ENCODE measurements around the gene C1QTNF9.

C1QTNF9 gene

DNA sequence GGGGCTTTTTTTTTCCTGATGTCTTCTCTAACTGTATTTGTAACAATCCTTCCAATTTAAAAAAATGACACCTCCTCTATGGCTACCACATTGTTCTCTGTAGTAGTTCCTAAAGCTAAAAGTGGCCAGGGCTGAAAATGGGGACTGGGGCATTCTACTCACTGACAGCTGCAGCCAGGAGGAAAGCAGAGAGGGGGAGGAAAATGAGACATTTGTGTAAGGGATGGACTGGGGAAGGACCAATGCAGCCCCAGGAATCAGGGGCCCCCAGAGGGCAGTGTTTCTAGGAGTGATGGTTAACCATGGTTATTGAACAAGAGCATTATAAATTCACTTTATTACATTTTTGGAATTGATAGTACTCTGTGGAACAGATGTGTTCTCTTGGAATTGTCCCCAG is 34.3 kb upstream of the C1QTNF9 start:
- no peak for DNase-seq
- TF ChIP-seq POLR2A (IDR thresholded peaks at IDR 0.05; ENCODE audit: low read length): no peak
- TF ChIP-seq GATA1 (IDR thresholded peaks at IDR 0.05; ENCODE audit: low read depth, low read length): no peak

DNA sequence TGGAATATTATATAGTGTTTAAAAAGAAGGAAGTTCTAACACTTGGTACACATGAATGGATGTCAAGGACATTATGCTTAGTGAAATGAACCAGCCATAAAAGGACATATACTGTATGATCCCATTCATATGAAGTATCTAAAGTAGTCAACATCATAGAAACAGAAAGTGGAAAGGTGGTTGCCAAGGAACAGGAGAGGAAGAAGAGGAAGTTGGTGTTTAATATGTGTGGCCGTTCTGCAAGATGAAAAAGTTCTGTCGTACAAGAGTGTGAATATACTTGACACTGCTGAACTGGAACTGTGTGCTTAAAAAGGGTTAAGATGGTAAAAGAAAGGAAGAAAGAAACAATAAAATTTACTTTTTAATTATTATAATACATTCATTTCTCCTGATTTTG is 33.1 kb upstream of the C1QTNF9 start:
- no peak for DNase-seq
- TF ChIP-seq POLR2A (IDR thresholded peaks at IDR 0.05; ENCODE audit: low read length) (no peak), GATA1 (IDR thresholded peaks at IDR 0.05; ENCODE audit: low read depth, low read length) (no peak)

DNA sequence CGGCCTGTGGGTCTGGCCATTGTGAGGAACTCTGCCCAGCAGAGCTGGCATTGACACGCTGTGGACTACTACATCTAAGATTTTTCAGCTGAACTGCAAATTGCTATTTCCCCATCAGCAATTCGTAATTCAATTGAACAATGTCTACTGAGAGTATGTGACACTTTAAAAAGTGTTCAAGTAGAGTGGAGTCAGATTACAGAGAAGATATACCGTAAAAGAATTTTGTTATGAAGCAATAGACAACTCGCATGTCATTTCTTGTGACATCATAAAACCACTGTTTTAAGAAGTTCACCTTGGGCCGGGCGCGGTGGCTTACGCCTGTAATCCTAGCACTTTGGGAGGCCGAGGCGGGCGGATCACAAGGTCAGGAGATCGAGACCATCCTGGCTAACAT is 32.5 kb upstream of the C1QTNF9 start:
- DNase-seq: no peak
- TF ChIP-seq GATA1 (IDR thresholded peaks at IDR 0.05; ENCODE audit: low read depth, low read length): no peak
- TF ChIP-seq POLR2A (IDR thresholded peaks at IDR 0.05; ENCODE audit: low read length): no peak

DNA sequence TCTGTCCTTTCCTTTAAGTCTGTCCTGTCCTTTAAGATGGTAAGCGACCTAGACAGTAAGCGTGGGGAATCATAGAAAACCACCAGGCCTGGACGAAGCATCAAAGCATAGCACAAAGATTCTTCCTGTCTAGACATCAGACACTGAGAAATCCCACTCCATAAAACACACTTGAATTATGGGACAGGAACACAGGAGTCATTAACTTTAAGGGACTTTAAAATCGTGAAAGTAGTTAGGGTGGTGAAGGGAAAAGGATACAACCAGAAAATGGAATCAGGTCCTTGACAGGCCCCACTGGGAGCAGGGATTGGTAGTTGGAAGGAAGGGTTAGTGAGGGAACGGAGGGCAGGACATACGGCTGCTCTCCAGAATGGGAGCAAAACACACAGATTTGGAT is 31.6 kb upstream of the C1QTNF9 start:
- no peak for DNase-seq

DNA sequence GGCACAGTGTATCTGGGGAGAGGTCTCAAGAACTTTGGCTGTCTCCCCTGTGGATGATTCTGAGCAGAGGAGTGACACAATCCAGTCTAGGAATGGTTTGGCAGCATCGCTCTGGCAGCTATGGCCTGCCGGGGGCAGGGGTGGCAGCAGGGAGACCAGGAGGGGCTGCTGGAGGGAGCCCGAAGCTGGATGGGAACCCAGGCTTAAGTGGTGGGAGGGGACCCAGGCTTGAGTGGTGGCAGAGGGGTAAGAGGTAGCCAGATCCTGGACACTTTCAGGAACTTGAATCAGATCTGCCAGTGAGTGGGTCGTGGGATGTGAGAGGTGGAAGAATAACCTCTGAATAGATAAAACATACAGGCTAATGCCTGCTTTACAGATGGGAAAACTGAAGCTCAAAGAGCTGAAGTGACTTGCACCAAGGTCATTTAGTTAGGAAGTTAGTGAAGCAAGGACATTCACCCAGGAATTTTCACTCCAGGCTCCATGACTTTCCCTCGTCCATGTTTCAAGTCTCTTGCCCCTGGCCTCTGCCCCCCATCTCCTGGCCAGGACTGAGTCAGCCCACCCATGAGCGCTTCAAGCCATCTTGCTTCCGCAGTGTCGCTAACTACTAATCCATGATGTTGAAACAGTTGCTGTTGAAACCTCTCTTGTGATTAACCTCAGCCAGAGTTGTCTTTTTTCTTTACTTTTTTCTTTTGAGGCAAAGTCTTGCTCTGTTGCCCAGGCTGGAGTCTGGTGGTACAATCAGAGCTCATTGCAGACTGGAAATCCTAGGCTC is 29.9 kb upstream of the C1QTNF9 start:
- TF ChIP-seq GATA1 (IDR thresholded peaks at IDR 0.05; ENCODE audit: low read depth, low read length): no peak
- no peak for TF ChIP-seq POLR2A (IDR thresholded peaks at IDR 0.05; ENCODE audit: low read length)
- DNase-seq: no peak

More for the DNA sequence above, 31.6 kb upstream of the C1QTNF9 start:
- TF ChIP-seq POLR2A (IDR thresholded peaks at IDR 0.05; ENCODE audit: low read length) (no peak), GATA1 (IDR thresholded peaks at IDR 0.05; ENCODE audit: low read depth, low read length) (no peak)

DNA sequence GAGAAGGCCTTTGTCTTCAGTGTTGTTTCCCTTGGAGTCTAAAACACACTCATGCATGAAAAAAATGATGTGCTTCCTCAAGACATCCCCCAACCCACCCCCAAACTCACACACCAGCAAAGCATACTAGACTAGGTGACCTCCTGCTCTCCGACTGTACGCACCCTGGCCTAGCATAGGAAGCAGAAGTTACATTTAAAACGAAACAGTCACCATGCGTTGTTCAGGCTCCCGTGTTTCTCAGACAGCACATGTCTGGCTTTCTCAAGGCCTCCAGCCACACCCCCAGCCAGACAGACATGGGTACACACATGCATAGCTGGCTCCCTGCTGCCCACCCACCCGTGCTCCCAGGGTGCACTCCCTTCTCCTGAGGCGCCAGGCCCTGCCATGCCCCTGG is 28.7 kb upstream of the C1QTNF9 start:
- no peak for DNase-seq
- TF ChIP-seq POLR2A (IDR thresholded peaks at IDR 0.05; ENCODE audit: low read length): no peak
- no peak for TF ChIP-seq GATA1 (IDR thresholded peaks at IDR 0.05; ENCODE audit: low read depth, low read length)

DNA sequence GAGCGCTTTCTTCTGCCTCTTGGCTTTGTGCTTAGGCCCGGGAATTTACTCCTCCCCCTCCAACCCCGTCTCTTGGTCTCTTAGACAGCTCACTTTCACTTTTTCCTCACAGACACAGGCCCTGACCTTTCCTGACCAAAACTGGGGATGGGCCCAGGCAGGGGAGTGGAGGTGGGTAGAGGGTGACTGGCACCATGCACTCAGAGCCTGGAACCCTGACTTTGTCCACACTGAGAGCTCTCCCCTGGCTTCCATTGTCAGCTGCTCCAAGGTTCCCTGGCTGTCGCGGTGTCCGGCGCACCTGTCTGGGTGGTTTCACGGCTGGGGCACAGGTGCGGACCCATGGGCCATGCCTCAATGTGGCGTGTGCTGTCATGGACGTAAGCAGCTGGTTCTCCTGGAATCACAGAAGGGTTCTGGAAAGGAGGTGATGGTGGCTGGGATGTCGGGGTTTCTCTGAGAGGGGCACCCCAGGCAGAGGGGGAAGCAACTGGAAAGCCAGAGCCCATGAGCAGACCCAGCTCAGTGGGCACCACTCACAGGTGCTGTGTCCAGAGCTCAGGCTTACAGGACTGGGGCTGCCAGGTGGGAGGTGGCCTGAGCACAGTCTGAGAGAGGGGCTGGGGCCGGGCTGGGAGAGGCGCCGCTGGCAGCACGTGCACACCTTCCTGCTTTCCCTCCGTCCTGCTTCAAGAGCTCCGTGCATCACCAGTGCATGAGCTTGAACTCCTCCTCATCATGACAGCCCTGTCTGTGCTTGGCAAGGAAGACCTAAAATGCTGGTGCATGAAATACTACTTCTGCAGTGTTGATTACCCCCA is 28.0 kb upstream of the C1QTNF9 start:
- no peak for TF ChIP-seq GATA1 (IDR thresholded peaks at IDR 0.05; ENCODE audit: low read depth, low read length)
- TF ChIP-seq POLR2A (IDR thresholded peaks at IDR 0.05; ENCODE audit: low read length): no peak
- no peak for DNase-seq

DNA sequence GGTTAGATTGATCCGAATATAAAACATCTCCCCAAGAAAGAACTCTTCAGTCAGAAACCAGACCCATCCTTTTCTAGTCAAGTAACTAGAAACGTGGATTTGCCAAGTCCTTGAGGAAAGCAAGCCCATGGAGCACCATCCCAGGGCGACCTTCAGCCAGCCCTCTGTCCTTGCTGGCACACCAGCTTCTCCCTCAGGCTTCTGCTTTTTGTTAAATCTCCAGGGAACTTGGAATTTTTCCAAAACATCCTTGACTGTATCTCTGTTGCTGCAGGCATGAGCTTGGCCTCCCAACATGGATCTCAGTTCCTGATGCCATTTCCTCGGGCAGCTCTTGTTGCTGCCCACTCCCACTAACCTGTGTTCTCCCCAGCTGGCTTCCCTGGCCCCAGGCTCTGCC is 27.1 kb upstream of the C1QTNF9 start:
- TF ChIP-seq GATA1 (IDR thresholded peaks at IDR 0.05; ENCODE audit: low read depth, low read length) (no peak), POLR2A (IDR thresholded peaks at IDR 0.05; ENCODE audit: low read length) (no peak)
- no peak for DNase-seq

DNA sequence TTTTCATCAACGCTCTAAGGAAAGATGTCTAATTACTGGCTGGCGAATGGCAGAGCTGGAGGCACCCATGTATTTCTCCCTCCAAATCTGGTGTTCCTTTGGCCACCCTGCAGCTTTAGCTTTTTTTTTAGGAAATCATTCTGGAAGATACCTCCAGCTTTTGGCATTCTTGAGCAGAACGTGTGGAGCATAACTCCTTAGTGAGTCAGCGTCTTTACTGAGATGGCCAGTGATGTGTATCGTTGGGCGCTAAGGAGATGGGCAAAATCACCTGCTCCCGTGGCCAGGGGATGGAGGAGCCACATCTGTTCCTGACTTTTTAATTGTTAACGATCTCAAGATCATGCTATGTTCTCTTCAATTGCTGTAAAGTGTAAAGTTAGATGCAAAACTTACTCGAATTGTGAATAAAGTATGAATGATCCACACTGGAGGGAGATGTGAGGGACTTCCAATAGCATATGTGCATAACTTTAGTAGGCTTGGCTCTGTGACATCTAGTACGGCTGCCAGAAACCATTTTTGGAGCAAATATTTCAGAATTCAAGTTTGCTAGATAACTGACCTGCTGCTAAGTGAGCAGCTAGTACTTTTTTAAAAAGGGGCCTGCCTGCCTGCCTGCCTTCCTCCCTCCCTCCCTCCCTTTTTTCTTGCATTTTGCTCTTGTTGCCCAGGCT is 24.4 kb upstream of the C1QTNF9 start:
- TF ChIP-seq POLR2A (IDR thresholded peaks at IDR 0.05; ENCODE audit: low read length) (no peak), GATA1 (IDR thresholded peaks at IDR 0.05; ENCODE audit: low read depth, low read length) (no peak)
- no peak for DNase-seq

DNA sequence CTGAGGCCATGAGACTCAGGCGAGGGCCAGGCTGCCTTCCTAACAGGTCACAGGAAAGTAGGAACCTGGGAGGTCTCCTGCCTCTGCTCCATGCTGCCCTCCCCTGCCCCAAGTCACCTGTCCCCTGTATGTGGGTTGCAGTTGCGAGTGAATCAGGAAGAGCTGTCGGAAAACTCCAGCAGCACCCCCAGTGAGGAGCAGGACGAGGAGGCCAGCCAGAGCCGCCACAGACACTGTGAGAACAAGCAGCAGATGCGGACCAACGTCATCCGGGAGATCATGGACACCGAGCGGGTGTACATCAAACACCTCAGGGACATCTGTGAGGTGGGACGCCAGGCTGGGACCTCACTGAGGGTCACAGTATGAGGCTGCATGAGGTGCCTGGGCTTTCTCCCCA is 22.8 kb upstream of the C1QTNF9 start:
- DNase-seq: no peak
- no peak for TF ChIP-seq GATA1 (IDR thresholded peaks at IDR 0.05; ENCODE audit: low read depth, low read length)

DNA sequence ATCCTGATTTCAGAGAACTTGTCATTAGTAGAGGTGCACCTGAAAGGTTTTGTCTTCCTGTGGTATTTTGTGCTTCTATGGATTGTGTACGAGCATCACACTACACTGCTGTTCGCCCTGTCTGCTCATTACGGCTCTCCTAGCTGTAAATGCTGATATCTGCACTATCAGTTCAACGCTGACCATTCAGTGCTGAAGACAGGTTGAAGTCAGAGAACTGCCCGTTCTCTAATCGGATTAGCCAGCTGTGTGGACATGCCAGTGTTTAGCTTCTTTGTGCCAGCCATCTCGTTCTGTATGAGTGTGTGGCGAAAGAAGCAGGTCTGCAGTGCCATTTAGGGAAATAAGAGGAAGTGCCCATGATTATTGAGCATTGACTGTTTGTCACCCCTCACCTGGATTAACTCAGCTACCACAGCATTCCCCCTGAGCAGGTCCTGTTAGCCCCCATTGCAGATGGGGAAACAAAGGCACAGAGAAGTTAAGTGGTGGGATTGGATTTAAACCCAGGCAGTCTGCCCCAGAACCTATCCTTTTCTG is 21.6 kb upstream of the C1QTNF9 start:
- TF ChIP-seq GATA1 (IDR thresholded peaks at IDR 0.05; ENCODE audit: low read depth, low read length) (no peak), POLR2A (IDR thresholded peaks at IDR 0.05; ENCODE audit: low read length) (no peak)
- no peak for DNase-seq

DNA sequence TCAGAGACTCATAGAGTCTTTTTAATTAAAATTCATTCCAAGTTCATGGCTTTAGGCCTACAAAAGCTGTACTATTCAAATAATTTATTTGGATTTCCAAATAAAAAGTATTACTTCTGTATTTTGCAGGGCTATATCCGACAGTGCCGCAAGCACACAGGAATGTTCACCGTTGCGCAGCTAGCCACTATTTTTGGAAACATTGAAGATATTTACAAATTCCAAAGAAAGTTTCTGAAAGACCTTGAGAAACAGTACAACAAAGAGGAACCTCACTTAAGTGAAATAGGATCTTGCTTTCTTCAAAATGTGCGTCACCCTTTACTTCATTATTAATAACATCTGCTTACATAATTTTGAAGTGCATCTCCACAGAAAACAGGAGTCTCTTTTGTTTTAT is 20.5 kb upstream of the C1QTNF9 start:
- TF ChIP-seq GATA1 (IDR thresholded peaks at IDR 0.05; ENCODE audit: low read depth, low read length) (no peak), POLR2A (IDR thresholded peaks at IDR 0.05; ENCODE audit: low read length) (no peak)

DNA sequence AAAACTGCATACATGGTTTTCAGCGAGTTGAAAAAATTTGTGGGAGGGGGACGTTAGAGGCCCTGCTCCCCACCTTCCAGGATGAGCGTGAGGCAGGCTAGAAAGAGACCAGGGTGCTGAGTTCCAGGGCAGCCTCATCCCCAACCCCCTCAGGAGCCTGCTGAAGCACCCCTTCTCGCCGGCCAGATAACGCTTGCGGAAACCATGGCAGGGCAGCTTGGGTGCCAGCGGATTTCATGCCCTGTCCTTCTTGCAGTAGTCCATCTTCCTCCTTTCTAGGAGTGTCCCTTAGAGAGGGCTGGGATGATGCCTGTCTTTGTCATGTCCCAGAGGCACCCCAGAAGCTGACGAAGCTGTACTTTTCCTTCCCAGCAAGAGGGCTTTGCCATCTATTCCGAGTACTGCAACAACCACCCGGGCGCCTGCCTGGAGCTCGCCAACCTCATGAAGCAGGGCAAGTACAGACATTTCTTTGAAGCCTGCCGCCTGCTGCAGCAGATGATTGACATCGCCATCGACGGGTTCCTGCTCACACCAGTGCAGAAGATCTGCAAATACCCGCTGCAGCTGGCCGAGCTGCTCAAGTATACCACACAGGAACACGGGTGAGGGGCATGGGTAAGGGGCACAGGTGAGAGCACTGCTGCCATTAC is 19.0 kb upstream of the C1QTNF9 start:
- no peak for DNase-seq
- TF ChIP-seq POLR2A (IDR thresholded peaks at IDR 0.05; ENCODE audit: low read length) (no peak), GATA1 (IDR thresholded peaks at IDR 0.05; ENCODE audit: low read depth, low read length) (no peak)

More for the DNA sequence above, 20.5 kb upstream of the C1QTNF9 start:
- no peak for DNase-seq
